Measurements from ENCODE around the gene TROAP.

Gene TROAP

DNA sequence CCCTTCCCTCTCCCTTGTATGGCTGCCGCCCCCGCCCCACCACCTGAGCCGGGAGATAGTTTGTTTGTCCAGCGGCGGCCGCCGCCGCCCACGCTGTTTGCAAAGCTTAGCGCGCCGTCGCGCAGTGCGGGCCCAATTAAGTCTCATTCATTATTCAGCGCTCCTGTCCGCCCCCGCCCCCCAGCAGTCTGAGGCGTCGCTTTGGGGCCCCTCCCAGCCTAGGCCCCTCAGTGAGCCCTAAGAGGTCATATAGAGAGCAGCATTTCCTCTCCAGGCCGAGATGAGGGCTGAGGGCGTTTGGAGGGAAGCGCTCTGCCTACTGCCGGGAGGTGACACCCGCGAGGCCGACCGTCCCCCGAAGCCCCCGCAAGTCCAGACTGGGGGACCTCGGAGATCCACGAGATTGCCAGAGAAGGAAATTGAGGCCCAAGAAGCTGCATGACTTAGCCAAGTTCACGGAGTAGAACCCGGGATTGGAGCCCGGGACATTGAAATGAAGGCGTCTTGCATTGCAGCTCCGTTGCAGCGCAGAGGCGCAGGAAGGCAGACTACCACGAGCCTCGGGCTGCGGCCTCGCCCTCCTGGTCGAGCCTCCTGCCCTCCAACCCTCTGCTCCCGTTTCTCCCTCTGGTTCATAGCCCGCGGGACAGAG is 23.7 kb downstream of the TROAP start, which contains the start of gene DNAJC22:
Gene DNAJC22, plus strand, starts transcription at position 230 of the 652 bp plus-strand sequence. CDS start 1,985 bp downstream, outside the sequence.
- TF ChIP-seq, protein P1, sequence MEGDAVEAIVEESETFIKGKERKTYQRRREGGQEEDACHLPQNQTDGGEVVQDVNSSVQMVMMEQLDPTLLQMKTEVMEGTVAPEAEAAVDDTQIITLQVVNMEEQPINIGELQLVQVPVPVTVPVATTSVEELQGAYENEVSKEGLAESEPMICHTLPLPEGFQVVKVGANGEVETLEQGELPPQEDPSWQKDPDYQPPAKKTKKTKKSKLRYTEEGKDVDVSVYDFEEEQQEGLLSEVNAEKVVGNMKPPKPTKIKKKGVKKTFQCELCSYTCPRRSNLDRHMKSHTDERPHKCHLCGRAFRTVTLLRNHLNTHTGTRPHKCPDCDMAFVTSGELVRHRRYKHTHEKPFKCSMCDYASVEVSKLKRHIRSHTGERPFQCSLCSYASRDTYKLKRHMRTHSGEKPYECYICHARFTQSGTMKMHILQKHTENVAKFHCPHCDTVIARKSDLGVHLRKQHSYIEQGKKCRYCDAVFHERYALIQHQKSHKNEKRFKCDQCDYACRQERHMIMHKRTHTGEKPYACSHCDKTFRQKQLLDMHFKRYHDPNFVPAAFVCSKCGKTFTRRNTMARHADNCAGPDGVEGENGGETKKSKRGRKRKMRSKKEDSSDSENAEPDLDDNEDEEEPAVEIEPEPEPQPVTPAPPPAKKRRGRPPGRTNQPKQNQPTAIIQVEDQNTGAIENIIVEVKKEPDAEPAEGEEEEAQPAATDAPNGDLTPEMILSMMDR (IDR thresholded peaks at IDR 0.05; ENCODE audit: insufficient read depth, low read depth, low read length, missing control alignments): no peak
- H3K4me3 ChIP-seq (ENCODE audit: low read length): peak within 1 kb of the TSS; percentile 32
- no peak for DNase-seq (ENCODE audit: low read depth)

GRCh38 chr12:49347311-49348193 is 24.5 kb downstream of the TROAP start:
- peak overlapping the region; percentile 32 for H3K4me3 ChIP-seq (ENCODE audit: low read length)

GRCh38 chr12:49348781-49349180 is 25.7 kb downstream of the TROAP start:
- no peak for DNase-seq (ENCODE audit: low read depth)
- TF ChIP-seq, protein P1 (IDR thresholded peaks at IDR 0.05; ENCODE audit: insufficient read depth, low read depth, low read length, missing control alignments): no peak
- H3K4me3 ChIP-seq (ENCODE audit: low read length): no peak overlapping the region

More at GRCh38 chr12:49347311-49348193, 24.5 kb downstream of the TROAP start:
- peak; percentile 41 for DNase-seq (ENCODE audit: low read depth)
- TF ChIP-seq, protein P1 (IDR thresholded peaks at IDR 0.05; ENCODE audit: insufficient read depth, low read depth, low read length, missing control alignments): peak; percentile 75

- no peak overlapping the region for H3K4me3 ChIP-seq (ENCODE audit: low read length)
- TF ChIP-seq, protein P1 (IDR thresholded peaks at IDR 0.05; ENCODE audit: insufficient read depth, low read depth, low read length, missing control alignments): no peak
Measured at GRCh38 chr12:49349266-49349665, 26.2 kb downstream of the TROAP start.

GRCh38 chr12:49352351-49352750 is 29.3 kb downstream of the TROAP start:
- no peak for DNase-seq (ENCODE audit: low read depth)
- TF ChIP-seq, protein P1 (IDR thresholded peaks at IDR 0.05; ENCODE audit: insufficient read depth, low read depth, low read length, missing control alignments): no peak
- no peak overlapping the region for H3K4me3 ChIP-seq (ENCODE audit: low read length)

More at GRCh38 chr12:49349266-49349665, 26.2 kb downstream of the TROAP start:
- no peak for DNase-seq (ENCODE audit: low read depth)

- TF ChIP-seq, protein P1 (IDR thresholded peaks at IDR 0.05; ENCODE audit: insufficient read depth, low read depth, low read length, missing control alignments): no peak
- no peak for DNase-seq (ENCODE audit: low read depth)
- no peak overlapping the region for H3K4me3 ChIP-seq (ENCODE audit: low read length)
Measured at GRCh38 chr12:49355913-49356312, 32.9 kb downstream of the TROAP start.
